HG03108 (cell line): ENCODE measurements around the gene ZCCHC8.
A peak's percentile ranks its signal among the peaks of the same experiment; 100 is the strongest.
"Not testable (repeated sequence)": the region's sequence is repeated elsewhere in the genome, so short reads cannot be mapped to it uniquely, and the experiment has no call there.

Source experiments
- ATAC-seq: cut with Tn5 transposase; IDR thresholded peaks from one replicate; pipeline ENCODE4 v1.9.1; 2021; ENCODE audit warnings: moderate library complexity; ENCODE audit not compliant: unreplicated experiment

ZCCHC8 gene

DNA sequence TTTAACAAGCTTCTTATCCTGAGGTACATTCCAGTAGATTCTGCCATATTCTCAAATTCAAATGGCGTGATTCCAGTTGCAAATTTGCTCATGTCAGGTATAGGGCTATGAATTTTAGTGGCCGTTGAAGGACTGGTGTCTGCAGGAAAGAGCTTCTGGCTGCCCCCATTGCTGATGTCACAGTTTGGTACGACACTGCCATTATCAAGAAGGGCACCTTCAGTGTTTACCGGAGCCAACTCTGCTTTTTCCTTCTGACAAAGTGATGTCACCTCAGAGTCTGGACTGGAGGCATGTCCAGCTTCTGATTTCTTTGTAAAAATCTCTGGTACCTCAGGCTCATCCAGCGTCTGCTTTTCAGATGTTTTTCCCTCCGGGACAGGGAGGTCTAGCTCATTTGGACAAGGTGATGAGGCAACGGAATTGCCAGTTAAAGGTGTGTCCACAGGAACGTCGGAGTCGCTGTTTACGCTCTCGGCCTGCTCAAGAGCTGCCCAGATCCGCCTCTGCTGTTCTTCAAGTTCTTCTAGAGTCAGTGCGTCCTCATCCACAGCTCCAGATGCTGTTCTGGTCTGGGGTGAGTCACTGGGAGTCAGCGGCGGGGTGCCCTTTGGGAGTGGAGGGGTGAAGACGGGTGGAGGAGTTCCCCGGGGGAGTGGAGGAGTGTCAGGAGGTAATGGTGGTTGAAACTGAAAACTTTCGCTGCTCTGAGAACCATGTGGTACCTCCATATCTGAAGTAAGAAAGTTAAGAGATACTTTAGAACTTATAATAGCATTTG is 27.0 kb downstream of the ZCCHC8 start:
- peak; percentile 69 for ATAC-seq

DNA sequence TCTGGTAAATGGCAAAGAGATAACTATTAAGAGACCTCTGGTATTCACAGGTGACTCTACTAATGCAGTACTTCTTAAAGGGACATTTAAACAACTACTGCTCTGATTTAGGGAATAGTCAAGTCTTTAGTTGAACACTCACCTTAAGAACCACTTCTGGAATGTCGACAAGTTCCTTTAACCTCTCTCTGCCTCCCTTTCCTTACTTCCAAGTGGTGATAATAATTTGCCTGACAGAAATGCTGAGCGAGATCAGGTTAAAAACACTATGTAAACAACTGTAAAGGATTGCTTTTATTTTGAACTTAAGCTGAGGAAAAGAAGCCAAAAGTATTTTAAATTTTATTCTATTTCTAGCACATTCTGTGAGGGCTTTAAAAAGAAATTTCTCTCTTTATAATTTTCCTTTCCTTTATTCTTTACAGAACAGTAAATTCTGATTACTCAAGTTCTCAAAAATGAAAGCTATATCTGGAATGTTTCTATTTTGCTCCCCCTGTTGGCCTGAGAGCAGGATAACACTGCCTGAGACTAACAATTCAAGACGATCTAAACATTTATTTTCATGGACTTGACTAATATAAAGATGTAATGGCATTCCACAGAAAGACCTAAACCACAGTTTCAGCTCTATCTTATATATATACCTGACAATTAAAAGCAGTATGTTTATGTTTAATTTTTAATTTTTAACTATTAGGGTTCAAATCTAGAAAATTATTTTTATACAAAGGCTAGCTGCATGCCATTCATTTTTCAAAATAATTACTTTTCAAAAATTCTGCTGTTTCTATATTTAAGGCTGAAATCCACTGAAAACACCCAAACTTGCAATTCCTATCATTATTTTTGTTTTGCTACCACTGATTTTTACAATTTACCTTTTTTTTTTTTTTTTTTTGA is 29.2 kb downstream of the ZCCHC8 start:
- no peak for ATAC-seq

DNA sequence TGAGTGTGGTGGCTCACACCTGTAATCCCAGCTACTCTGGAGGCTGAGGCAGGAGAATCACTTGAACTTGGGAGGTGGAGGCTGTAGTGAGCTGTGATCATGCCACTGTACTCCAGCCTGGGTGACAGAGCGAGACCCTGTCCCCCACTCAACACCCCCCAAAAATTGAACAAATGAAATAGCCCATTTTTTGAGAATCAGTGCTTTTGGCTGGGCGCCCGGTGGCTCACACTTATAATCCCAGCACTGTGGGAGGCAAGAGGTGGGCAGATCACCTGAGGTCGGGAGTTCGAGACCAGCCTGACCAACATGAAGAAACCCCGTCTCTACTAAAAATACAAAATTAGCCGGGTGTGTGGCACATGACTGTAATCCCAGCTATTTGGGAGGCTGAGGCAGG is 30.2 kb downstream of the ZCCHC8 start:
- not testable (repeated sequence) for ATAC-seq

DNA sequence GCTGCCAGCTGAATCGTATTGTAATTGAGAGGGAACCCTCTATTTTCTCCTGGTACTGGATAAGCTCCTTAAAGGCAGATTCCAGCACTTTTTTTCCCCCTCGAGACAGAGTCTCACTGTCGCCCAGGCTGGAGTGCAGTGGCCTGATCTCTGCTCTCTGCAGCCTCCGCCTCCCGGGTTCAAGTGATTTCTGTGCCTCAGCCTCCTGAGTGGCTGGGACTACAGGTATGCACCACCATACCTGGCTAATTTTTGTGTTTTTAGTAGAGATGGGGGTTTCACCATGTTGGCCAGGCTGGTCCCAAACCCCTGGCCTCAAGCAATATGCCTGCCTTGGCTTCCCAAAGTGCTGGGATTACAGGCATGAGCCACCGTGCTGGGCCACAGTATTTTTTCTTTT is 30.9 kb downstream of the ZCCHC8 start:
- ATAC-seq, result not testable (repeated sequence)

DNA sequence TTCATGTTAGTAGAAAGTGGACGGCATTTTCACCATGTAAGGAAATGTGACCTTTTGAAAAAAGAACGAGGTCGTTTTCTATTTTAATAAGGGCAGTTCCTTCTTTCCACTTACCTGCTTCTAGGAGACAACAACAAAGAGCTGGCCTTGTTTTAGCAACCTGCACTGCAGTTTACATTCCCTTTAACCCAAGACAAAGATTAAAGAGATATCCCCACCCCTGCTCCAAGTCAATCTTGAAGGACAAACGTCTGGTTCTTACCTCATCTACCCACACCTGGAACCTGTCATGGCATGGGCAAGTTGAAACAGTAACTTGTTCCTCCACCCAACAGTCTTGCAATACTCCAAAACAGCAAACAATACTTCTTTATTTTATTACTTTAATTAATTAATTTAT is 32.7 kb downstream of the ZCCHC8 start:
- no peak for ATAC-seq

DNA sequence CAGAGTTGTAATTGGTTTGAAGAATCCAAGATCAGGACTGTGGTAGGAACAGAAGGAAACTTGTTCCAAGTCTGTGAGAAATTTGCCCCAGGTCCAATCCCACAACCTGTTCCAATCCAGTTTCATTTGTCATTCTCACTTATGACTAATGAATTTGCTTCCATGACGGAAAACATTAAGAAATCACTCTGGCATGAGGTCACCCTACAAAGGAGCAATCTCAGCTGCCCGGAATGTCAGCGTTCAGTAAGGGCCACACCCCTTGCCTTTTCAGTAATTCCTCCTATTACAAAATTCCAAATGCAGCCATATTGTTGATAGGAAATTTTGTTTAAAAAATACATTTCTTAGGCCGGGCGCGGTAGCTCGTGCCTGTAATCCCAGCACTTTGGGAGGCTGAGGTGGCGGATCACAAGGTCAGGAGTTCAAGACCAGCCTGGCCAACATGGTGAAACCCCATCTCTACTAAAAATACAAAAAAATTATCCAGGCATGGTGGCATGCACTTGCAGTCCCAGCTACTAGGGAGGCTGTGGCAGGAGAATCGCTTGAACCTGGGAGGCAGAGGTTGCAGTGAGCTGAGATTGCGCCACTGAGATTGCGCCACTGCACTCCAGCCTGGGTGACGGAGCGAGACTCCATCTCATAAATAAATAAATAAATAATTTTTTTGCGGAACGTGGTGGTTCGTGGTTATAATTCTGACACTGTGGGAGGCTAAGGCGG is 36.3 kb downstream of the ZCCHC8 start:
- not testable (repeated sequence) for ATAC-seq

DNA sequence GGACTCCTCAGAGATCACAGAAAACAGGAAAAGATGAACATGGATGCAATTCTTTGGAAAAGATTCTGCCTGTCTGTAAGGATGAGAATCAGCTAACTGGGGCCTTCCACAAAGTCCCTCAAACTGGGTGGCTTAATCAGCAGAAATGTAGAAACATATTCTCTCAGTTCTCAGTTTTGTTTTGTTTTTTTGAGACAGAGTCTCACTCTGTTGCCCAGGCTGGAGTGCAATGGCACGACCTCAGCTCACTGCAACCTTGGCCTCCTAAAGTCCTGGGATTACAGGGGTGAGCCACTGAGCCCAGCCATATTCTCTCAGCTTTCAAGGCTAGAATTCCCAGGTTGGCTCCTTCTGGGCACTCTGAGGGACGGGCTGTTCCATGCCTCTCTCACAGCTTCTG is 40.1 kb downstream of the ZCCHC8 start:
- no peak for ATAC-seq

DNA sequence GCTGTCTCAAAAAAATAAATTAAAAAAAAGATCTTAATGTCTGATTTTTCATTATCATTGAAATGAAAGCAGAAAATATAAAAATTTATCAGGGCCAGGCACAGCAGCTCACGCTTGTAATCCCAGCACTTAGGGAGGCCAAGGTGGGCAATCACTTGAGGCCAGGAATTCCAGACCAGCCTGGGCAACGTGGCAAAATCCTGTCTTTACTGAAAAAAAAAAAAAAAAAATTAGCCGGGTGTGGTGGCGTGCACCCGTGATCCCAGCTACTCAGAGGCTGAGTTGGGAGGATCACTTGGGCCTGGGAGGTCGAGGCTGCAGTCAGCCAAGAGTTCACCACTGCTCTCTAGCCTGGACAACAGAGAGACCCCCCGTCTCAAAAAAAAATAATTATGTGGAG is 40.7 kb downstream of the ZCCHC8 start:
- ATAC-seq, result no peak

DNA sequence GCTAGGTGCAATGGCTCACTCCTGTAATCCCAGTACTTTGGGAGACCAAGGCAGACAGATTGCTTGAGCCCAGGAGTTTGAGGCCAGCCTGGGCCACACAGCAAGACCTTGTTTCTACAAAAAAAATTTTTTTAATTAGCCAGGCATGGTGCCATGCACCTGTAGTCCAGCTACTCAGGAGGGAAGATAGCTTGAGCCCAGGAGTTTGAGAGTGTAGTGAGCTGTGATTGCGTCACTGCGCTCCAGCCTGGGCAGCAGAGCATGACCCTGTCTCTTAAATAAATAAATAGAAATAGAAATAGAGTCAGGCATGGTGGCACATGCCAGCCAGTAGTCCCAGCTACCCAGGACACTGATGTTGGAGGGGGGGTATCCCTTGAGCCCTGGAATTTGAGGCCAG is 41.5 kb downstream of the ZCCHC8 start:
- ATAC-seq, result no peak

DNA sequence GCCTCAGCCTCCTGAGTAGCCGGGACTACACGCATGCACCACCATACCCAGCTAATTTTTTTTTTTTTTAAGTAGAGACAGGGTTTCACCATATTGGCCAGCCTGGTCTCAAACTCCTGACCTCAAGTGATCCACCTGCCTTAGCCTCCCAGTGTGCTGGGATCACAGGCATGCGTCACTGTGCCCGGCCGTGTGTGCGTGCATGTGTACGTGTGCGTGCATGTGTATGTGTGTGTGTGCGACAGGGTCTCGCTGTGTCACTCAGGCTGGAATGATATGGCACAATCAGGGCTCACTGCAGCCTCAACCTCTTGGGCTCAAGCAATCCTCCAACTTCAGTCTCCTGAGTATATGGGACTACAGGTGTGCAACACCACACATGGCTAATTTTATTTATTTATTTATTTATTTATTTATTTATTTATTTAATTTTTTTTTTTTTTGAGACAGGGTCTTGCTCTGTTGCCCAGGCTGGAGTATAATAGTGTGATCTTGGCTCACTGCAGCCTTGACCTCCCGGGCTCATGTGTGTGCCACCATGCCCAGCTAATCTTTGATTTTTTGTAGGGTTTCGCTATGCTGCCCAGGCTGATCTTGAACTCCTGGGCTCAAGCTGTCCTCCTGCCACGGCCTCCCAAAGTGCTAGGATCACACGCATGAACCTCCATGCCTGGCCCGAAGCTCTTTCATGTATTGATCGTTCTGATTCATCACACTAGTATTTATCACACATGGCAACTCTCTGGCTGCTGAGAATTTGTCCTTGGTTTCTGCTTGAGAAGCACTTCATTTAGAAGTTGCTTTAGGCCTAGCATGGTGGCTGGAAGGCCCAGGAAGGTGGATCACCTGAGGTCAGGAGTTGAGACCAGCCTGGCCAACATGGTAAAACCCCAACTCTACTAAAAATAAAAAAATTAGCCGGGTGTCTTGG is 42.4 kb downstream of the ZCCHC8 start:
- ATAC-seq, result no peak

DNA sequence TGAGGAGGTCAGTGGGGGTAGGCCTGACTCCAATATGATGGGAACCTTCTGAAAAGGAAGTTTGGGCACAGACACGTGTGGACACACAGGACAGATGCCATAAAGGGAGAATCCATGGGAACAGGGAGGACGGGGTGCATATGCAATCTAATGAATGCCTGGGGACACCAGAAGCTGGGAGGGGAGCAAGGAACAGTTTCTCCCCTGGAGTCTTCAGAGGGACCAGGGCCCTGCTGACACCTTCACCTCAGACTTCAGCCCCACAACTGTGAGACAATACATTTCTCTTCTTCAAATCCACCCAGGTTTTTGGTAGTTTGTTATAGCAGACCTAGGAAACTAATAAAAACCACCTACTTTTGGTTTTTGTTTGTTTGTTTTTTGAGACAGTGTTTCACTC is 43.1 kb downstream of the ZCCHC8 start:
- ATAC-seq, result no peak

DNA sequence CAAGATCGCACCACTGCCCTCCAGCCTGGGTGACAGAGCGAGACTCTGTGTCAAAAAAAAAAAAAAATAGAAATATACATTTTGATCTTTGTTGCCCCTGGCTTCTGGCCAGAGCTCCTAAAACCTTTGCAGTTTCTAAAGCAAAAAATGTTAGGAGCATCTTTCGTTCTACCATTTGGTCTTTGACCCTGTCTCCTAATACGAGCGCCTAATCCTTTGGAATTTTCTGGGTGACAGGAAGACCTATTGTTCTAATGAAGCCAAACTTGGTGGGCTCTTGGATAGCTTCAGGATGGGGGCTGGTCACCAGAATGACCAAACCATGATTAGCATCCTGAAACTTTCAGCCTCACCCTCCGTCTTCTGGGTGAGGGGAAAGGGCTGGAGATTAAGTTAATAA is 46.0 kb downstream of the ZCCHC8 start:
- no peak for ATAC-seq

DNA sequence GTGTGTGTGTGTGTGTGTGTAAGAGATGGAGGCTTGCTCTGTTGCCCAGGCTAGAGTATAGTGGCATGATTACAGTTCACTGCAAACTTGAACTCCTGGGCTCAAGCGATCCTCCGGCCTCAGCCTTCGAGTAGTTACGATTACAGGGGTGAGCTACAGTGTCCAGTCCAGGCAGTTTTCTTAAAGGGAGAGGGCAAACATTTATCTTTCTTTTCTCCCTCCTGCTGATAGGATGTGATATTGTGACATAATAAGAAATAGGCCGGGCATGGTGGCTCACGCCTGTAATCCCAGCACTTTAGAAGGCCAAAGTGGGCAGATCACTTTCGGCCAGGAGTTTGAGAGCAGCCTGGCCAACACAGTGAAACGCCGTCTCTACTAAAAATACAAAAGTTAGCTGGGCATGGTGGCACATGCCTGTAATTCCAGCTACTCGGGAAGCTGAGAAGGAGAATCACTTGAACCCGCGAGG is 46.4 kb downstream of the ZCCHC8 start:
- ATAC-seq, result no peak

DNA sequence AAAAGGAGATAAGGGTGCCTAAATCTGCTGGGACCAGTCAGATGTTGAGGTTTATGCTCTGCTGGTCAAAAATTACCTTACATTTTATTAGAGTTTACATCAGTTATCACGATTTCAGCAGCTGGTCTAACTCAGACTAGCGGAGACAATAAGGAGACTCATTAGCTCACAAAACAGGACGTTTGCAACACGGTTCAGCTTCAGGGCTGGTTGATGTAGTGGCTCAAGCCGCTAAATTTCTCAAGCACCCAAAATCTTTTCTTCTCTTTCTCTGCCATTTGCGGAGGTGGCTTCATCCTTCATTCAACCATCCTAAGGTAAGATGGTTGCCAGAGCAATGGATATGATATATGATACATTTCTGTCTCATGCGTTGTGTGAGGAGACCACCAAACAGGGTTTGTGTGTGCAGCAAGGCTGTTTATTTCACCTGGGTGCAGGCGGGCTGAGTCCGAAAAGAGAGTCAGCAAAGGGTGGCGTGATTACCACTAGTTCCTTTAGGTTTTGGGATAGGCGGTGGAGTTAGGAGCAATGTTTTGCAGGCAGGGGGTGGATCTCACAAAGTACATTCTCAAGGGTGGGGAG is 47.9 kb downstream of the ZCCHC8 start:
- ATAC-seq, result no peak

DNA sequence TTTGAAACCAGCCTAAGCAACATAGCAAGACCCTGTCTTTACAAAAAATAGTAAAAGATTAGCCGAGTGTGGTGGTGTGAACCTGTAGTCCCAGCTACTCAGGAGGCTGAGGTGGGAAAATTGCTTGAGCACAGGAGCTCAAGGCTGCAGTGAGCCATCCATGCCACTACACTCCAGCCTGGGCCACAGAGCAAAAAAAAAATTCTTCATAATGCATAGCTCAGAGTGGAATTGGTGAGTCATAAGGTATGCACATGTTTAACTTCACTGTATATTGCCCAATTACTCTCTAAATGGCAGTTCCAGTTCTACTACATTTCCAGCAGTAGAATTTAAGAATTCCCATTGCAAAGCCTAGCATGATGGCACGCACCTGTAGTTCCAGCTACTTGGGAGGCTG is 51.4 kb downstream of the ZCCHC8 start:
- ATAC-seq, result no peak

DNA sequence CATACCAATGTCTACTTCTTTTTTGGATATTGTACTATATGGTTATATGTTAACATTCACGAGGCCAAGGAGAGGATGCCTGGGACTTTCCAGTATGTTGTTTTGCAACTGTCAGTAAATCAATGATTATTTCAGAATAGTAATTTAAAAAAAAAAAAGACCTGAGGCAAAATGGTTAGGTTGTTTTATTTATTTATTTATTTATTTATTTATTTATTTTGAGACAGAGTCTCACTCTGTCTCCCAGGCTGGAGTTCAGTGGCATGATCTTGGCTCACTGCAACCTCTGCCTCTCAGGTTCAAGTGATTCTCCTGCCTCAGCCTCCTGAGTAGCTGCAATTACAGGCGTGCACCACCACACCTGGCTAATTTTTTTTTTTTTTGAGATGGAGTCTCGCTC is 52.9 kb downstream of the ZCCHC8 start:
- not testable (repeated sequence) for ATAC-seq

DNA sequence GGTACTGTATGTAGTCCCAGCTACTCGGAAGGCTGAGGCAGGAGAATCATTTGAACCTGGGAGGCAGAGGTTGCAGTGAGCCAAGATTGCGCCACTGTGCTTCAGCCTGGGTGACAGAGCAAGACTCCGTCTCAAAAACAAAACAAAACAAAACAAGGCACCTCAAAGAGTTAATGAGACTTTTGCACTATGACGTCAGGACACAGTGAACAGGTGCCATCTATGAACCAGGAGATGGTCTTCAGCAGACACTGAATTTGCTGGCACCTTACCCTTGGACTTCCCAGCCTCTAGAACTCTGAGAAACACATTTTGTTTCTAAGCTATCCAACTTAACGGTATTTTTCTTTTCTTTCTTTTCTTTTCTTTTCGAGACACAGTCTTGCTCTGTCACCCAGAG is 54.3 kb downstream of the ZCCHC8 start:
- not testable (repeated sequence) for ATAC-seq

DNA sequence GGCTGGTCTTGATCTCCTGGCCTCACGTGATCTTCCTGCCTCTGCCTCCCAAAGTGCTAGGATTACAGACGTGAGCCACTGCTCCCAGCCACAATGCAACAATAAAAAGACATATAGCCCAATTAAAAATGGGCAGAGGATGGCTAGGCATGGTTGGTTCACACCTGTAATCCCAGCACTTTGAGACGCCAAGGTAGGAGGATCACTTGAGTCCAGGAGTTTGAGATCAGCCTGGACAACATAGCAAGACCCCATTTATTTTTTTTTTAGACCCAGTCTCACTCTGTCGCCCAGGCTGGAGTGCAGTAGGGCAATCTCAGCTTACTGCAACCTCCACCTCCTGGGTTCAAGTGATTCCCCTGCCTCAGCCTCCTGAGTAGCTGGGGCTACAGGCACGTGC is 56.7 kb downstream of the ZCCHC8 start:
- not testable (repeated sequence) for ATAC-seq

DNA sequence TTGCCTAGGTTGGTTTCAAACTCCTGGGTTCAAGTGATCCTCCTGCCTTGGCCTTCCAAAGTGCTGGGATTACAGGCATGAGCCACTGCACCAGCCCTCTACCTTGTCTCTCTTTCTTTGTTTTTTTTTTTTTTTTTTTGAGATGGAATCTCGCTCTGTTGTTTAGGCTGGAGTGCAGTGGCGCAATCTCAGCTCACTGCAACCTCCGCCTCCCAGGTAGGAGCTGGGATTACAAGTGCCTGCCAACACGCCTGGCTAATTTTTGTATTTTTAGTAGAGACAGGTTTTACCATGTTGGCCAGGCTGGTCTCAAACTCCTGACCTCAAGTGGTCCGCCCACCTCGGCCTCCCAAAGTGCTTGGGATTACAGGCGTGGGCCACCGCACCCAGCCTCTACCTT is 61.9 kb downstream of the ZCCHC8 start:
- not testable (repeated sequence) for ATAC-seq

DNA sequence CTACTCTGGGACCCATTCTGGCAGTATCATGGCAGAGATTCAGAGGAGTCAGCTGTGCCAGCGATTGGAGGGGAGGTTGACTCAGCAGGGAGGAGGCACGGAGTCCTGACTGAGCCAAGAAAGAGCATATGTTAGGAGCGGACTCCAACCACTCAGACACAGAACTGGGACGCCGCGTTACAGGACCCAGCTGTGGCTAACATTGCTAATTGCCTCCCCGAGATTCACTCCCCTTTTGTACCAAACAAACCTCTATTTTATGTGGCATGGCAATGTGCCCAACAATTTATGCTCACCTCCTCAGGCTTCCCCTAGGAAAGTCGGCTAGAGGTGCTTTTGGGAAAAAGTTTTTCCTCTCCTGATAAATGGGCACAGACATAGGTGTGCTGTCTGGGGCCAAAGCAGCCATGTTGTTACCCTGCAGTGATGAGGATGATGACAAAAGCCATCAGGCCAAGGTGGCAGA is 63.0 kb downstream of the ZCCHC8 start:
- ATAC-seq, result no peak
